Skin epidermis (tissue), 12 donors: ENCODE measurements around the gene GLYAT.
"Not testable (repeated sequence)": the region's sequence is repeated elsewhere in the genome, so short reads cannot be mapped to it uniquely, and the experiment has no call there.

Experiments used
- H3K27ac ChIP-seq, 21 experiments: fragments of 200-600 bp; sonication (generic) in 11 of 21; one replicate each; pipeline ENCODE4 v1.5.0; 2020; ENCODE audit warnings: mild to moderate bottlenecking in 3 of 21, inconsistent platforms in 2 of 21, moderate library complexity in 2 of 21
- H3K4me3 ChIP-seq, 7 experiments: fragments of 200-600 bp; sonication (generic) in 2 of 7; one replicate each; pipeline ENCODE4 v1.5.0; 2020; ENCODE audit warnings: inconsistent platforms in 2 of 7, mild to moderate bottlenecking in 2 of 7, moderate library complexity in 1 of 7

Gene GLYAT

GRCh38 chr11:58688789-58689503 lies 42.8 kb downstream of the GLYAT start:
- no peak overlapping the region for H3K4me3 ChIP-seq
- no peak overlapping the region for H3K27ac ChIP-seq

- Histone ChIP-seq H3K27ac (no peak overlapping the region), H3K4me3 (no peak overlapping the region)
Measured at GRCh38 chr11:58685973-58686722, 45.6 kb downstream of the GLYAT start.

- H3K27ac ChIP-seq, H3K4me3 ChIP-seq: not testable (repeated sequence)
Measured at GRCh38 chr11:58682660-58683059, 49.1 kb downstream of the GLYAT start.

- not testable (repeated sequence) for H3K4me3 ChIP-seq, H3K27ac ChIP-seq
Measured at GRCh38 chr11:58677536-58677935, 54.2 kb downstream of the GLYAT start.

GRCh38 chr11:58676563-58677135 lies 55.1 kb downstream of the GLYAT start:
- no peak overlapping the region for H3K4me3 ChIP-seq
- no peak overlapping the region for H3K27ac ChIP-seq

DNA sequence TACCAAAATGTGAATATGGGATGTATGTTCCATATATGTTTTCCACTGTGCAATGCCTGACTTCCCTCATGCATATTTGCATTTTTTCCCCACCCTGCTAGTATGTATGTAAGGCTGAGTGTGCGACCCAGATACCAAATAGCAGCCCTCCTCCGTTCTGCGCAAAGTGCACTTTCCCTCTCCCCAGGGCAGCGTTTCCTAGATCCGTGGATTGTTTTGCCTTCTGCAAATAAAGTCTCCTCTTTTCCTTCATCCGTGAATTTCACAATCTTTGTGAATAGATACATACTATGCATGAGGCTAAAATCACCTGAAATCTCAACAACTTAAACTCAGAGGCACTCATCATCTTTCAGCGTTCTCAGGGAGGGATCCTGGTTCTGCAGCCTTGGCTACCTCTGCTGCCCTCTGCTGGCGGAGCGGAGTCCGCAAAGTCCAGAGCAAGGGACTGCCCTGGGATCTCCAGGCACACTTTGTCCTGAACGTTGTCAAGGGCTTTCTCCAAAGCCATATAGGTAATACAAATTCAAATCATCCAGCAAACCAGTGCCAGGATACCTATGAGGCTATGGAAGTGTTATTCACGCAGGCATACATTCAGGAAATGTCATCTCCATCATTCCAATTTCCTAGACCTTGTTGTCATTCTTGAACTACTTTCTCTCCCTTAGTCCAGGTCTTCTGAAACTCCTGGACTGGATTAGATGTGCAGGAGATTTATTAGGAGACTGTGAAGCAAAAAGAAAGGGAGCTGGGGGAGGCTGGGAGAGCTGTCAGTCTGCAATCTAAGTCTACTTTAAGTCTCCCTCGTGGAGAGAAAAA lies 56.2 kb downstream of the GLYAT start:
- Histone ChIP-seq H3K4me3 (no peak overlapping the region), H3K27ac (no peak overlapping the region)

- no peak overlapping the region for H3K4me3 ChIP-seq
Measured at GRCh38 chr11:58674609-58675008, 57.1 kb downstream of the GLYAT start.

GRCh38 chr11:58671983-58672633 lies 59.6 kb downstream of the GLYAT start:
- no peak overlapping the region for H3K27ac ChIP-seq

More at GRCh38 chr11:58674609-58675008, 57.1 kb downstream of the GLYAT start:
- H3K27ac ChIP-seq = no peak overlapping the region

DNA sequence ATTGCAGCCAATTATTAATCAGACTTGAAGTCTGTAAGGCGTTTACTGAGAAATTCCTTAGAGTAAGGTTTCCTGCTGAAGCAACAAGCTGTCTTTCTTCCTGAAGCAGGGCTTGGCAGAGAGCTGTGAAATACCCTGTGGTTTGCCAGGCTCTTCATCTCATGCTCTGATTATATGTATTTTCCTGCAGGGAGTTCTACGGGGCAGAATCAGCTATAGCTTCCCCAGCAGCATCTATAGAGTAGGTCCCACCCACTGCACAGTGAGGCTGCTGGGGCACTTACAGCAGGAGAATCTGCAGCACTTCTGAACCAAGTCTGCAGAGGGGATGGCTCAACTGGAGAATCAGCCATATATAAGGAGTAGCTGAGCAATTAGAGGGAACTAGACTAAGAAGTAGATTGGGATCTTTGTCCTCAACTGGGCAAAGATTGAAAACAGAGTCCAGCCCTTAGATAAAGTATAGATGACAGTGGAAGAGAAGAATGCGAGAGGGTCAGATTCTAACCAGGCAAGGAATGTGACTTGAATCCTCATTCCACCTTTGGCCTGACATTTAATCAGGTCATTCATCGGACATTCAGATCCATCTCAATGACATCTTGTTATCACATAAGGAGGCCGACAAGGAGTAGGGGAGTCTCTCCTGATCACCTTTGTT lies 71.7 kb downstream of the GLYAT start:
- no peak overlapping the region for H3K4me3 ChIP-seq
- H3K27ac ChIP-seq = no peak overlapping the region

More at GRCh38 chr11:58671983-58672633, 59.6 kb downstream of the GLYAT start:
- no peak overlapping the region for H3K4me3 ChIP-seq

GRCh38 chr11:58659404-58659803 lies 72.3 kb downstream of the GLYAT start:
- H3K4me3 ChIP-seq = no peak overlapping the region
- H3K27ac ChIP-seq = no peak overlapping the region
